OCI-LY1 (cell line): ENCODE results near the gene KCNJ1.

Experiments used
- H2AFZ ChIP-seq: fragments of 200-600 bp; sonication (generic), shearing (Covaris generic); 2 replicates; pipeline ENCODE4 v1.6.0; 2014; ENCODE audit warnings: antibody characterized with exemption, mild to moderate bottlenecking, low read length
- H3F3A ChIP-seq: fragments of 200-600 bp; sonication (generic), shearing (Covaris generic); 2 replicates; pipeline ENCODE4 v1.6.0; 2014; ENCODE audit warnings: mild to moderate bottlenecking, antibody characterized with exemption, low read length, moderate library complexity; ENCODE audit not compliant: insufficient read depth
- H3K27ac ChIP-seq: fragments of 200-600 bp; sonication (generic); 2 replicates; pipeline ENCODE4 v1.5.1; 2014; ENCODE audit warnings: low read length, mixed run types, mild to moderate bottlenecking, low read depth; ENCODE audit not compliant: poor library complexity, severe bottlenecking
- H3K27me3 ChIP-seq: fragments of 200-600 bp; sonication (generic); 2 replicates; pipeline ENCODE4 v1.6.0; 2014; ENCODE audit warnings: antibody characterized with exemption, mild to moderate bottlenecking, low read length, moderate library complexity; ENCODE audit not compliant: insufficient read depth
- H3K36me3 ChIP-seq: fragments of 200-600 bp; sonication (generic); 2 replicates; pipeline ENCODE4 v1.6.1; 2014; ENCODE audit warnings: mild to moderate bottlenecking, antibody characterized with exemption, low read length, moderate library complexity, mixed read lengths; ENCODE audit not compliant: insufficient read depth
- H3K4me1 ChIP-seq: fragments of 200-600 bp; sonication (generic); 2 replicates; pipeline ENCODE4 v1.5.1; 2014; ENCODE audit warnings: mild to moderate bottlenecking, low read length, moderate library complexity; ENCODE audit not compliant: insufficient read depth, severe bottlenecking
- H3K4me2 ChIP-seq: fragments of 200-600 bp; sonication (generic), shearing (Covaris generic); 2 replicates; pipeline ENCODE4 v1.6.1; 2014; ENCODE audit warnings: low read length
- H3K4me3 ChIP-seq: fragments of 200-600 bp; sonication (generic); 2 replicates; pipeline ENCODE4 v1.5.1; 2014; ENCODE audit warnings: low read length, low read depth, mild to moderate bottlenecking, mixed read lengths; ENCODE audit not compliant: poor library complexity, severe bottlenecking
- H3K79me2 ChIP-seq: fragments of 200-600 bp; shearing (Covaris generic); 2 replicates; pipeline ENCODE4 v1.6.1; 2016; ENCODE audit warnings: mixed run types, low read length, mixed read lengths; ENCODE audit not compliant: insufficient read depth
- H3K9ac ChIP-seq: fragments of 200-600 bp; sonication (generic), shearing (Covaris generic); 2 replicates; pipeline ENCODE4 v1.6.1; 2014; ENCODE audit warnings: mild to moderate bottlenecking, low read length, mixed read lengths
- H3K9me2 ChIP-seq: fragments of 200-600 bp; sonication (generic), shearing (Covaris generic); 2 replicates; pipeline ENCODE4 v1.6.1; 2014; ENCODE audit warnings: low read depth, mild to moderate bottlenecking, low read length, mixed read lengths
- H3K9me3 ChIP-seq: fragments of 200-600 bp; shearing (Covaris generic); 2 replicates; pipeline ENCODE4 v1.6.1; 2014; ENCODE audit warnings: low read length, mixed read lengths
- H4K20me1 ChIP-seq: fragments of 200-600 bp; sonication (generic), shearing (Covaris generic); 2 replicates; pipeline ENCODE4 v1.6.0; 2016; ENCODE audit warnings: mild to moderate bottlenecking, low read length; ENCODE audit not compliant: insufficient read depth
- CTCF ChIP-seq: fragments of 200-600 bp; sonication (generic), shearing (Covaris generic); IDR thresholded peaks from 2 replicates; pipeline ENCODE4 v1.5.1; 2017; ENCODE audit warnings: mild to moderate bottlenecking, antibody characterized with exemption, low read length, moderate library complexity, mixed read lengths
- EZH2 ChIP-seq: fragments of 200-600 bp; sonication (generic), shearing (Covaris generic); IDR thresholded peaks from 2 replicates; pipeline ENCODE4 v1.8.0; 2017; ENCODE audit warnings: borderline replicate concordance, mixed run types, mild to moderate bottlenecking, antibody characterized with exemption, low read length, moderate library complexity, mixed read lengths

Gene KCNJ1

GRCh38 chr11:128906185-128907050, 39.3 kb upstream of the KCNJ1 start:
- H3K79me2 ChIP-seq = no peaks in the 10 kb centered on the region
- H3K9me2 ChIP-seq = no peaks in the 10 kb centered on the region
- H2AFZ ChIP-seq = no peak overlapping the region
- no peak overlapping the region for H3K9ac ChIP-seq
- H3K36me3 ChIP-seq = no peaks in the 10 kb centered on the region
- TF ChIP-seq CTCF (no peak), EZH2 (no peak)
- H3F3A ChIP-seq = no peaks in the 10 kb centered on the region
- H3K27me3 ChIP-seq = 0 out of 2 replicates have a peak, but pooled peaks cover 3% of the 10 kb centered on the region
- H3K27ac ChIP-seq = no peak overlapping the region
- H3K9me3 ChIP-seq = no peaks in the 10 kb centered on the region
- no peaks in the 10 kb centered on the region for H4K20me1 ChIP-seq
- H3K4me1 ChIP-seq = no peaks in the 10 kb centered on the region
- H3K4me2 ChIP-seq = no peak overlapping the region
- H3K4me3 ChIP-seq = no peak overlapping the region

GRCh38 chr11:128905345-128906184, 38.5 kb upstream of the KCNJ1 start:
- Histone ChIP-seq H3K4me2 (peak overlapping the region; percentile 65), H3K9me3 (no peaks in the 10 kb centered on the region), H3K27me3 (0 out of 2 replicates have a peak, but pooled peaks cover 3% of the 10 kb centered on the region), H3K4me3 (peak overlapping the region; percentile 50), H3F3A (no peaks in the 10 kb centered on the region), H3K79me2 (no peaks in the 10 kb centered on the region), H3K4me1 (no peaks in the 10 kb centered on the region), H4K20me1 (no peaks in the 10 kb centered on the region), H3K36me3 (no peaks in the 10 kb centered on the region), H3K27ac (no peak overlapping the region), H2AFZ (no peak overlapping the region), H3K9ac (no peak overlapping the region), H3K9me2 (no peaks in the 10 kb centered on the region)
- TF ChIP-seq CTCF = peak; percentile 29; the same call in 1 of the 2 replicates
- TF ChIP-seq EZH2 = no peak

- TF ChIP-seq EZH2 (no peak), CTCF (no peak)
- peak overlapping the region; percentile 50 for H3K4me3 ChIP-seq
These were observed 37.7 kb upstream of the KCNJ1 start for GRCh38 chr11:128904656-128905344.

More at GRCh38 chr11:128904656-128905344, 37.7 kb upstream of the KCNJ1 start:
- no peak overlapping the region for H2AFZ ChIP-seq
- H3K27me3 ChIP-seq = 0 out of 2 replicates have a peak, but pooled peaks cover 3% of the 10 kb centered on the region
- no peaks in the 10 kb centered on the region for H3K79me2 ChIP-seq
- no peak overlapping the region for H3K27ac ChIP-seq
- no peak overlapping the region for H3K9ac ChIP-seq
- no peaks in the 10 kb centered on the region for H3K36me3 ChIP-seq
- H3K4me1 ChIP-seq = no peaks in the 10 kb centered on the region
- no peaks in the 10 kb centered on the region for H4K20me1 ChIP-seq
- H3K4me2 ChIP-seq = peak overlapping the region; percentile 65; the same call in 1 of the 2 replicates
- H3K9me2 ChIP-seq = no peaks in the 10 kb centered on the region
- no peaks in the 10 kb centered on the region for H3K9me3 ChIP-seq
- no peaks in the 10 kb centered on the region for H3F3A ChIP-seq
